ENCODE measurements around the gene SESN1. TPM values are rescaled to one million over a fixed set of nuclear protein-coding genes. Genes with fewer than 3 reads are reported as not detected.
A peak's percentile ranks its signal among the peaks of the same experiment; 100 is the strongest.
"Not testable (repeated sequence)": the region's sequence is repeated elsewhere in the genome, so short reads cannot be mapped to it uniquely, and the experiment has no call there.

The SESN1 gene
- polyA plus RNA-seq (ENCODE audit: insufficient read length in 10 of 10) = 10 to 100 TPM; 35.0 to 66.4 (median 52.8) TPM
- long read RNA-seq, donor 1, partial matches to known transcripts = 18 of 23 reads
- long read RNA-seq, donor 1, other reads (novel, unspliced or antisense) = 0 of 23 reads
- long read RNA-seq, donor 2, transcript SESN1-204 (10 exons, 3,509 nt) = major isoform, 5 of 19 reads
- long read RNA-seq, donor 2, transcript SESN1-202 (10 exons, 2,676 nt) = major isoform, 5 of 19 reads
- long read RNA-seq, donor 2, partial matches to known transcripts = 9 of 19 reads
- long read RNA-seq, donor 2, other reads (novel, unspliced or antisense) = 0 of 19 reads
- long read RNA-seq, donor 3, partial matches to known transcripts = 0 of 1 reads
- long read RNA-seq, donor 3, other reads (novel, unspliced or antisense) = 0 of 1 reads
- long read RNA-seq, donor 4, transcript SESN1-204 (10 exons, 3,509 nt) = major isoform, 6 of 51 reads
- long read RNA-seq, donor 4, partial matches to known transcripts = 42 of 51 reads
- long read RNA-seq, donor 4, other reads (novel, unspliced or antisense) = 0 of 51 reads
- long read RNA-seq, donor 5, partial matches to known transcripts = 8 of 13 reads
- long read RNA-seq, donor 5, other reads (novel, unspliced or antisense) = 0 of 13 reads
- long read RNA-seq, donor 6, partial matches to known transcripts = 18 of 22 reads
- long read RNA-seq, donor 6, other reads (novel, unspliced or antisense) = 0 of 22 reads
- long read RNA-seq, donor 7, transcript SESN1-204 (10 exons, 3,509 nt) = major isoform, 6 of 19 reads
- long read RNA-seq, donor 7, partial matches to known transcripts = 11 of 19 reads
- long read RNA-seq, donor 7, other reads (novel, unspliced or antisense) = 0 of 19 reads
- long read RNA-seq, donor 8, partial matches to known transcripts = 9 of 15 reads
- long read RNA-seq, donor 8, other reads (novel, unspliced or antisense) = 0 of 15 reads
- long read RNA-seq, donor 9, partial matches to known transcripts = 0 of 4 reads
- long read RNA-seq, donor 9, other reads (novel, unspliced or antisense) = 0 of 4 reads

DNA sequence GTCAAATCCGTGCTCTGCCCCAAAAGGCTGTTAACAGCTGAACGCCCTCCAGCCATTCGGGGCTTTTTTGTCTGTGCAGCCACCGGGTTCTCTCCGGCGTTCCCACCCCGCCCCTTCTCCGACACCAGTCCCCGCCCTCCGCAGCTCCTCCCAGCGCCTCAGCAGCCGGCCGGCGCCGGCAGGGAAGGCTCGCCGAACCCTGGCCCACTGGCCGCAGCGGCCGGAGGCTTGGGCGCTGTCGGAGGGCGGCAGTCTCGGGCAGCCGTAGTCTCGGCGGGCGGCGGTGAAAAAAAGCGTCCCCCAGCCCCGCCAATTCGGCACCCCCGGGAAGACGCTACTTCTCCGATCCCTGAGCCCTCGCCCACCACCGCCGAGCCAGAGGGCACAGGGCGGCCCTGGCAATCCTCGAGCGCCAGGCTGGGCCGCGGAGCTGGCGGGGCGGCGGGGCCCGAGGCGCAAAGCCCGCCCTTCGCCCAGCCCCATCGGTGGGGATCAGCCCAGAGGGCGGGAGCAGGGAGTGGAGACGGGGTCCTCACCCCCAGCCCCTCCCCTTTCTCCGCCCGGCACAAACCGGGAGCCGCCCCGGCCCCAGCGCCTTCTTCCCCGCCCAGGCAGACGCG, at the start of gene SESN1:
Gene SESN1 (minus strand): TSS at position 431 of the 620 bp plus-strand sequence. CDS start 773 bp downstream, outside the sequence.
- peak; percentile 92 to 100 (median 94) for DNase-seq

DNA sequence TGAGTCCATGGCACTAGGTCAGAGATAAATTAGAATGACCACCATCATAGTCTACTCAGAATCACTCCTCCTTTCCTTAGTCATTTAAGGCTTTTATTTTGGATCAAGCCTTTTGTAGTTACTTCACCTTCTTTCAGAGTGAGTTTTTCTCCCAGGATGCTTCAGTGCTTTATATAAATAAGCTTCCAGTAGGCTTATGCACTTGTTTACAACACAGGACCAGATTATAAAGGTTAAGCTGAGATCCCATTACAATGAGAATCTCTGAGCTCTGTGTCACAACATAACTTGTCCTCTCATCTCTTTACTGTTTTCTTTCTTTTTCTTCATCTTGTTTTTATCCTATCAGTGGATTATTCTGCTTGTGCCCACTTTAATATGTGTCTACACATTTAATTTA, 48.5 kb upstream of the SESN1 start:
- DNase-seq = no peak

DNA sequence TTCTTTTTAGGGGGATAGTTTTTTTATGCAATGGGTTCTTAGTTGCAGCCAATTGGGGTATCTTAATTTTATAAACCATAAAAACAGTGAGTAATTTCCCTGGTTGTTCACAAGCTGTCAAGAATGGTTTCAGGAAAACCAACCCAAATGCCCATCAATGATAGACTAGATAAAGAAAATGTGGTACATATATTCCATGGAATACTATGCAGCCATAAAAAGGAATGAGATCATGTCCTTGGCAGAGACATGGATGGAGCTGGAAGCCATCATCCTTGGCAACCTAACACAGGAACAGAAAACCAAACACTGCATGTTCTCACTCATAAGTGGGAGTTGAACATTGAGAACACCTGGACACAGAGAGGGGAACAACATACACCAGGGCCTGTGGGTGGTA, 47.4 kb upstream of the SESN1 start:
- DNase-seq = not testable (repeated sequence)

DNA sequence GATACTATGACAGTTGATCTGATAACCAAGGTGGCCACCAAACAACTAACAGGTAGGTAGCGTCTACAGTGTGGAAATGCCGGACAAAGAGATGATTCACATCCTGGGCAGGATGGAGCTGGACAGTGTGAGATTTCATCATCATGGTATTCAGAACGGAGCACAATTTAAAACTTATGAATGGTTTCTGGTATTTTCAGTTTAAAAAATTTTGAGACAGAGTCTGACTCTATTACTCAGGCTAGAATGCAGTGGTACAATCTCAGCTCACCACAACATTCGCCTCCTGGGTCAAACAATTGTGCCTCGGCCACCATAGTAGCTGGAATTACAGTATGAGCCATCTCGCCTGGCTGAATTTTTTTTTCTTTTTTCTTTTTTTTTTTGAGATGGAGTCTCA, 44.5 kb upstream of the SESN1 start:
- DNase-seq = no peak

DNA sequence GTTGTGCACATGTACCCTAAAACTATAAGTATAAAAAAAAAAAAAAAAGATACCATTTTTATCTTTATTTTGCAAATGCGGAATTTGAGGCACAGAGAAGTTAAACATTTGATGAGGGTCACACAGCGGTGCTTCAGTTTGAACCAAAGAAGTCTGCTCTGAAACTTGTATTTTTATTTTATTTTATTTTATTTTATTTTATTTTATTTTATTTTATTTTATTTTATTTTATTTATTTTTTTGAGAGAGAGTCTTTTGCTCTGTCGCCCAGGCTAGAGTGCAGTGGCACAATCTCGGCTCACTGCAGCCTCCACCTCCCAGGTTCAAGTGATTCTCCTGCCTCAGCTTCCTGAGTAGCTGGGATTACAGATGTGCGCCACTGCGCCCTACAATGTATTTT, 41.9 kb upstream of the SESN1 start:
- DNase-seq = not testable (repeated sequence)

DNA sequence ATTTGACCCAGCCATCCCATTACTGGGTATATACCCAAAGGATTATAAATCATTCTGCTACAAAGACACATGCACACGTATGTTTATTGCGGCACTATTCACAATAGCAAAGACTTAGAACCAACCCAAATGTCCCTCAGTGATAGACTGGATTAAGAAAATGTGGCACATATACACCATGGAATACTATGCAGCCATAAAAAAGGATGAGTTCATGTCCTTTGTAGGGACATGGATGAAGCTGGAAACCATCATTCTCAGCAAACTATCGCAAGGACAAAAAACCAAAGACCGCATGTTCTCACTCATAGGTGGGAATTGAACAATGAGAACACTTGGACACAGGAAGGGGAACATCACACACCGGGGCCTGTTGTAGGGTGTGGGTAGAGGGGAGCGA, 41.4 kb upstream of the SESN1 start:
- DNase-seq = not testable (repeated sequence)

DNA sequence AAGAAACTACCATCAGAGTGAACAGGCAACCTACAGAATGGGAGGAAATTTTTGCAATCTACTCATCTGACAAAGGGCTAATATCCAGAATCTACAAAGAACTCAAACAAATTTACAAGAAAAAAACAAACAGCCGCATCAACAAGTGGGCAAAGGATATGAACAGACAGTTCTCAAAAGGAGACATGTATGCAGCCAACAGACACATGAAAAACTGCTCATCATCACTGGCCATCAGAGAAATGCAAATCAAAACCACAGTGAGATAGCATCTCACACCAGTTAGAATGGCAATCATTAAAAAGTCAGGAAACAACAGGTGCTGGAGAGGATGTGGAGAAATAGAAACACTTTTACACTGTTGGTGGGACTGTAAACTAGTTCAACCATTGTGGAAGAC, 41.0 kb upstream of the SESN1 start:
- DNase-seq = not testable (repeated sequence)

DNA sequence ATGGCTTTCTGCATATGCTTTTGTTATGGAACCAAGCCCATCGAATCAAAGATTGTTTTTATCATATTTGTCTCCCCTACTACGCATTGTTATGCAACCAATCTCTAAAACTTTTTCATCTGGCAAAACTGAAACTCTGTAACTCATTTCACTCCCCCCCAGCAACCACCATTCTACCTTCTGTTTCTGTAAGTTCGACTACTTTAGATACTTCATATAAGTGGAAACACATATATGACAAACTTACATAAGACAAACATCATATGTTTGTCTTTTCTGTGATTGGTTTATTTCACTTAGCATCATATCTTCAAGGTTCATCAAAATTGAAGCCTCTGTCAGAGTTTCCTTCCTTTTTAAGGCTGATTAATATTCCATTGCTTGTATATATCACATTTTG, 35.4 kb upstream of the SESN1 start:
- no peak for DNase-seq

DNA sequence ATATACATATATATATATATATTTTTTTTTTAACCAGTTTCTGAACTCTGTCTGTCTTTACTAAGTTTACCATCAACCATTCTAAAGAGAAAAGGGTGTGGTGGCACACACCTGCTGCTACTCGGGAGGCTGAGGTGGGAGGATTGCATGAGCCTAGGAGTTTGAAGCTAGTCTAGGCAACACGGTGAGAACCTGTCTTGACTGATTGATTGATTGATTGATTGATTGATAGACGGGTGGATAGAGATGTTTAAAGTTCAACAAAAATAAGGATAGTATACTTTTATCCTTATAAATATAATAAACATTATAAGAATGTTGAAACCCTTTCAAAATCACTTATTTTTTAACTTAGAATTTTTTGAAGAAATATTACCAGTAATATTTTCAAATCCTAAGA, 30.9 kb upstream of the SESN1 start:
- no peak for DNase-seq

DNA sequence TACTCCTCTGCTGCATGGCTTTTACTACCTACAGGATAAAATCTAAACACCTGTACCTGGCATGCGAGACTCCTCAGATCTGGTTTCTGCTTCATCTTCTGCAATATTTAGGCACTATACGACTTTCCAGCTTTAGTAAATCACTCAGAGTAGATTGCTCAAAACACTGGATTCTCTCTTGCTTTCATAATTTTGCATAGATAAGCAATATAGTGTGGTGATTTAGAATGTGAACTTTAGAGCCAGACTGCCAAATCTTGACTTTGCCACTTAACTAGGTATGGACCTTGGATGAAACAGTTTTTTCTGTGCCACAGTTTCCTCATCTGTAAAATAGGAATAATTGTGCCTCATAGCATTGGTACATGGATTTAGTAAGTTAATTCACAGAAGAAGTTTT, 29.6 kb upstream of the SESN1 start:
- no peak for DNase-seq

DNA sequence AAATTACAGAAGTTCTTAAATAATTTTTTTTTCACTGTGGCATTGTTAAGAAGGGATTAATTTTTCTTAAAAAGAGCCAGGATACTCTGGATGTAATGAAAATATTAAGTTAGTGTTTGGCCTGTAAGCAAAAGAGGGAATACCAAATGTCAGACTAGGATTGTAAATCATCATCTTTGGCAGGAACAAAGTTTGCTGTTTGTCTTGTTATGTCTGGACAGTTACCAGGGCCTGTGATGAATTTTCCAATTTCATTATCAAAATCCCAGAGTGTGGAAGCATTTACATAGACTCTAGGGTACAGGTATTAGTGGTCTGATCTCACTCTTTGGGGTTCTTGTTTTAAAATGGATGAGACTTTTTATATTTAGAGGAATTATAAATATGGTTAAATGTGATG, 26.8 kb upstream of the SESN1 start:
- DNase-seq = peak in 2 of 3 donors; percentile 29 to 39

DNA sequence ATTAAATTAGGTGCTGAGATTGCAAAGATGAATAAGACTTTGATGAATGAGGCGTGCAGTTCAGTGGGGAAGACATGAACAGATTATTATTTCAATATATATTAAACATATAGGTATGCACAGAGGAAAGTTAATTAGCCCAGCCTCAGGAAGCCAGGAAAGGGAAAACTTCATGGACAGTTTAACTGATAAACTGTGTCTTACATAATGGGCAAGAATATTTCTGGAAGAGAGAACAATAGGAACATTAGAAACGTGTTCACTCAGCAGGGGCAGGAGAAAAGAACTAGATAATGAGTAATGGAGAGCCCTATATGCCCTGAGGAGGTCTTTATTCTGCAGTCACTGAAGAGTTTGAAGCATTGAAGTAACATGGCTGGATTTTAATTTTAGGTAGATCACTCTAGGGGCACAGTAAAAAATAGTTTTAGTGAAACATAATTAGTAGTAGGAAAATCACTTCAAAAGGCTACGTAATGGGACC, 24.3 kb upstream of the SESN1 start:
- no peak for DNase-seq

DNA sequence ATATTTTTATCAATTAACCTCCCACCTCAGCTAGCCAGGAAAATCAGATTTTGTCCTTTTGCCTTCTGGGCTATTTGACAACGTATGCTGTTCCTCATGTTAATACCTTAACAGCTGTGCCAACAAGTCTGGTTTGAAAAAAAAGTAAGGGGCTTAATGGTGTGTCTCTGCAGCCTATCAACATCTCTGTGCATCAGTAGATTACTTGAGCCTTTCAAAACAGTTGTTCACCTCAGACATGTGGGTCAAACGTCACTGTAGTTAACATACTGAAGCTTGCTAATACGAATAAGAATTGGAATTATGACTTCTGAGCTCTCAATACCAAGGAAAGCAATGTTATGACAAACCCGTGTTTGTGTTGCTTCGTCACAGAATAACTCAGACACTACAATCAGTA, 23.7 kb upstream of the SESN1 start:
- DNase-seq = no peak

DNA sequence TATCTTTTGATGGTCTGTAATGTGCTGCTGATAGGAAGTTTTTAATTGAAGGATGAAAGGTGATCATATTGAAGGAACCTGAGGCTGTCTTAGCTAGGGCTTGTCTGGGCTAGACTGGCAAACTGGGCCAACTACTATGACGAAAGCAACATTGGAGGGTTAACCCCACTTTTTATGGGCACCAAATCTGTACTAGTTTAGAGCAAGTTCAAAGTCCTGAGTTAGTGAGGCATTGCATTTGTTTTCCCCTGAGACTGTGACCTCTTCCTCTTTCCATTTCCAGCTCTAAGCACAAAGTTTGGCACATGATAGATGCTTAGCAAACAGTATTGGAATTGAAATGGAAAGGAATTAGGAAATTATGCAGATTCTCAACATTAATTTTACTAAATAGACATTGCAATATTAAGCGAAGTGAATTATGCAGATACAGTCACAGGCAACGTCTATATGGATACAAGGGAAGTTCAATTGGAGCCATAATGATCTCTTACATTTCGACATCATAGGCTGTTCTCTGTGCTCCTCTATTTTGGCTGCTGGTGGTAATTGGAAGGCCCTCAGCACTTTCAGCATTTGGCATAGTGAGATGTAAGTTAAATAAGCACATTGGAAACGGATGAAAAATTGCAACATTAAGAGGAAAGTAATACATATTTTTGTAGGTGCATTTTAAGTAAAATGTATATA, 22.8 kb upstream of the SESN1 start:
- peak in 1 of 3 donors; percentile 30 for DNase-seq

DNA sequence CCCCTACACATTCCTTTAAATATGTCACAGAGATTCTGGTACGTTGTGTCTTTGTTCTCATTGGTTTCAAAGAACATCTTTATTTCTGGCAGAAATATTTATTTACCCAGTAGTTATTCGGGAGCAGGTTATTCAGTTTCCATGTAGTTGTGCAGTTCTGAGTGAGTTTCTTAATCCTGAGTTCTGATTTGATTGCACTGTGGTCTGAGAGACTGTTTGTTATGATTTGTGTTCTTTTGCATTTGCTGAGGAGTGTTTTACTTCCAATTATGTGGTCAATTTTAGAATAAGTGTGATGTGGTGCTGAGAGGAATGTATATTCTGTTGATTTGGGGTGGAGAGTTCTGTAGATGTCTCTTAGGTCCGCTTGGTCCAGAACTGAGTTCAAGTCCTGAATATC, 18.0 kb upstream of the SESN1 start:
- DNase-seq = not testable (repeated sequence)

DNA sequence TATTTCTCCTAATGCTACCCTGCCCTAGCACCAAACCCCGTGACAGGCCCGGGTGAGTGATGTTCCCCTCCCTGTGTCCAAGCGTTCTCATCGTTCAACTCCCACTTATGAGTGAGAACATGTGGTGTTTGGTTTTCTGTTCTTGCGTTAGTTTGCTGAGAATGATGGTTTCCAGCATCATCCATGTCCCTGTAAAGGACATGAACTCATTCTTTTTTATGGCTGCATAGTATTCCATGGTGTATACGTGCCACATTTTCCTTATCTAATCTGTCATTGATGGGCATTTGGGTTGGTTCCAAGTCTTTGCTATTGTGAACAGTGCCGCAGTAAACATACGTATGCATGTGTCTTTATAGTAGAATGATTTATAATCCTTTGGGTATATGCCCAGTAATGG, 15.0 kb upstream of the SESN1 start:
- not testable (repeated sequence) for DNase-seq

DNA sequence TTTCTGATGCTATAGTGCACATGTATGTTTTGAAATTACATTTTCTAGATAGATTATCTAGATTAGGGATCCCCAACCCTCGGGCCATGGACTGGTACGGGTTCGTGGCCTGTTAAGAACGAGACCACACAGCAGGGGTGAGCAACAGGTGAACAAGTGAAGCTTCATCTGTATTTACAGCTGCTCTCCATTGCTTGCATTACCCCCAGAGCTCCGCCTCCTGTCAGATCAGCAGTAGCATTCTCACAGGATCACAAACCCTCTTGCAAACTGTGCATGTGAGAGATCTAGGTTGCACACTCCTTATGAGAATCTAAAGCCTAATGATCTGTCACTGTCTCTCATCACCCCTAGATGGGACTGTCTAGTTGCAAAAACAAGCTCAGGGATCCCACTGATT, 11.0 kb upstream of the SESN1 start:
- DNase-seq = no peak

DNA sequence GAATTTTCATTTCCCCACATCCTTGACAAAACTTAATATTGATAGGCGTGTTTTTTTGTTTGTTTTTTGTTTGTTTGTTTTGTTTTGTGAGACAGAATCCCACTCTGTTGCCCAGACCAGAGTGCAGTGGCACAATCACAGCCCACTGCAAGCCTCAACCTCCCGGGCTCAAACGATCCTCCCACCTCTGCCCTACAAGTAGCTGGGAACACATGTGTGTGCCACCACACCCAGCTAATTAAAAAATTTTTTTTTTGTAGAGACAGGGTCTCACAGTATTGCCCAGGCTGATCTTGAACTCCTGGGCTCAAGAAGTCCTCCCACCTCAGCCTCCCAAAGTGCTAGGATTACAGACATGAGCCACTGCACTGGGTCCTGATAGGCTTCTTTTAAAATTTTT, 9.9 kb upstream of the SESN1 start:
- DNase-seq = no peak

DNA sequence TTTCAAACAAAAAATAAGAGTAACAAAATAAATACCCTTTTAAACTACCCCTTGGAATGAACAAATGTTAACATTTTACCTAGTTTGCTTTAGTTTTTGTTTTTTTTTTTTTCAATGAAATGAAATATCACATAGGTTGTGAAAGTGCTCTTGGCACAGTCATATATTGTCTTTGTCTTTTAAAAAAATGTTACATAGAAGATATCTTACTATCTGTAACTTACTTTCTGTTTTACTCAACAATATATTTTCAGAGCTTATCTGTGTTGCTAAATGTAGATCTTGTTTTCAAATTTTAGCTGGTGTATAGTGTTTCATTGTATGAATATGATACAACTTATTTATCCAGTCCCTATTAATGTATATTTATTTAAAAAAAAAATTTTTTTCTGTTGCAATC, 9.3 kb upstream of the SESN1 start:
- DNase-seq = no peak

DNA sequence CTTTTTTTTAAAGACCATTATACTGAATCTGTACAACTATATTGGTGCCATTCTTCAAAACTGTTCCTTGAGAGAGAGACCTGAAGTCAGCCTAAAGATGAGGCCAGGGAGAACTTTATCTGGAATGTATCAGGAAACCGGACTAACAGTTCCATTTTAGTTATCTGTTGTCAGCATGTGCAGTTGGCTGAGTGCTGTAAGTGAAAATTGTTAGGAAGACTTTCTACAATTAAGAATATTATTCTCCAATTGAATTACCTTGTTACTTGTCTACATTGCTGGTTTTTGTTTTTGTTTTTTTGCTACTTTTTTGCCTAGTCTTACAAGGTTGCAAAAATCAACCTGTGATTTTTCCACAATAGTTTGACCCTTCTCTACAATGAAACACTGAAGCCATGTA, 8.1 kb upstream of the SESN1 start:
- DNase-seq = no peak

DNA sequence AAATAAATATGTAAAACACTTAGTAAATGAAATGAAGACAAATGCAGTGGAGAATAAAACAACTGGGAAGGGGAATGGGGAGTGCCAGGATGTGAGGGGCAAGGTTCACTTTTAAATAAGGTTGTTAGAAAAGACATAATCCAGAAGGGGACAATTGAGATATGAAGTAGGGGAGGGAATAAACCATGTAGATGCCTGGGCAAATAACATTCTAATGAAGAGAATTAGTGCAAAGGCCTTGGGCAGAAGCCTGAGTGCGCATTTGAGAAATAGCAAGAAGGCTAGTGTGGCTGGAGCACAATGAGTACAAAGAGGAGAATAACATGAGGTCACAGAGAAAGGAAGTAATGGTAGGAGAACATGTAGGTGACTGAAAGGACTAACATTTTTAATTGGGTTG, 3.0 kb upstream of the SESN1 start:
- no peak for DNase-seq
